ENCODE data around the gene SLC6A7. TPM values are rescaled to one million over a fixed set of nuclear protein-coding genes. Genes with fewer than 3 reads are reported as not detected.
"Not testable (repeated sequence)": the region's sequence is repeated elsewhere in the genome, so short reads cannot be mapped to it uniquely, and the experiment has no call there.

Gene SLC6A7
- total RNA-seq, 1 donor from 2014 or later = not detected

GRCh38 chr5:150211156-150212030, 21.5 kb downstream of the SLC6A7 start:
- intact Hi-C loops (cut with DNase I) = no loop called here
- no peak for DNase-seq (ENCODE audit: low spot score)

GRCh38 chr5:150213530-150213929, 23.7 kb downstream of the SLC6A7 start:
- no peak for DNase-seq (ENCODE audit: low spot score)
- intact Hi-C loops (cut with DNase I) = no loop called here

- no peak for DNase-seq (ENCODE audit: low spot score)
- intact Hi-C loops (cut with DNase I) = no loop called here
These were observed 24.4 kb downstream of the SLC6A7 start for GRCh38 chr5:150214289-150214688.

GRCh38 chr5:150215979-150216944, 26.4 kb downstream of the SLC6A7 start:
- no peak for DNase-seq (ENCODE audit: low spot score)
- intact Hi-C loops (cut with DNase I) = no loop called here

GRCh38 chr5:150217038-150217437, 27.2 kb downstream of the SLC6A7 start:
- intact Hi-C loops (cut with DNase I) = no loop called here
- DNase-seq (ENCODE audit: low spot score) = no peak

- DNase-seq (ENCODE audit: low spot score) = peak; percentile 87
- intact Hi-C loops (cut with DNase I) = loop anchor here (1.0 to 2.0 kb wide), 3 partner anchors 57 to 193 kb away; no protein-coding TSS in a partner anchor
These were observed 28.2 kb downstream of the SLC6A7 start for GRCh38 chr5:150217873-150218692.

GRCh38 chr5:150218693-150219035, 28.8 kb downstream of the SLC6A7 start:
- intact Hi-C loops (cut with DNase I) = loop anchor here (1.0 to 2.0 kb wide), 3 partner anchors 57 to 194 kb away; no protein-coding TSS in a partner anchor
- DNase-seq (ENCODE audit: low spot score) = no peak

- no peak for DNase-seq (ENCODE audit: low spot score)
- intact Hi-C loops (cut with DNase I) = loop anchor here (2.0 kb wide), 1 partner anchor 194 kb away; no protein-coding TSS in a partner anchor
These were observed 29.3 kb downstream of the SLC6A7 start for GRCh38 chr5:150219142-150219541.

- no peak for DNase-seq (ENCODE audit: low spot score)
- intact Hi-C loops (cut with DNase I) = loop anchor here (2.0 kb wide), 1 partner anchor 195 kb away; no protein-coding TSS in a partner anchor
These were observed 30.0 kb downstream of the SLC6A7 start for GRCh38 chr5:150219861-150220260.

- DNase-seq (ENCODE audit: low spot score) = no peak
- intact Hi-C loops (cut with DNase I) = no loop called here
These were observed 31.6 kb downstream of the SLC6A7 start for GRCh38 chr5:150221471-150221870.

- no peak for DNase-seq (ENCODE audit: low spot score)
- intact Hi-C loops (cut with DNase I) = no loop called here
These were observed 33.0 kb downstream of the SLC6A7 start for GRCh38 chr5:150222906-150223305.

GRCh38 chr5:150223474-150223873, 33.6 kb downstream of the SLC6A7 start:
- intact Hi-C loops (cut with DNase I) = no loop called here

GRCh38 chr5:150224483-150225027, 34.7 kb downstream of the SLC6A7 start:
- intact Hi-C loops (cut with DNase I) = no loop called here

More at GRCh38 chr5:150223474-150223873, 33.6 kb downstream of the SLC6A7 start:
- DNase-seq (ENCODE audit: low spot score) = no peak

GRCh38 chr5:150227036-150227435, 37.2 kb downstream of the SLC6A7 start:
- intact Hi-C loops (cut with DNase I) = no loop called here

More at GRCh38 chr5:150224483-150225027, 34.7 kb downstream of the SLC6A7 start:
- DNase-seq (ENCODE audit: low spot score) = no peak

GRCh38 chr5:150227606-150228273, 37.9 kb downstream of the SLC6A7 start:
- intact Hi-C loops (cut with DNase I) = no loop called here
- DNase-seq (ENCODE audit: low spot score) = no peak

More at GRCh38 chr5:150227036-150227435, 37.2 kb downstream of the SLC6A7 start:
- DNase-seq (ENCODE audit: low spot score) = no peak

GRCh38 chr5:150229571-150229970, 39.7 kb downstream of the SLC6A7 start:
- no peak for DNase-seq (ENCODE audit: low spot score)

GRCh38 chr5:150230842-150231241, 41.0 kb downstream of the SLC6A7 start:
- intact Hi-C loops (cut with DNase I) = no loop called here

More at GRCh38 chr5:150229571-150229970, 39.7 kb downstream of the SLC6A7 start:
- intact Hi-C loops (cut with DNase I) = no loop called here

GRCh38 chr5:150233706-150234105, 43.8 kb downstream of the SLC6A7 start:
- intact Hi-C loops (cut with DNase I); DNase-seq (ENCODE audit: low spot score): not testable (repeated sequence)

More at GRCh38 chr5:150230842-150231241, 41.0 kb downstream of the SLC6A7 start:
- no peak for DNase-seq (ENCODE audit: low spot score)

Data from cardiac septum (tissue), 1 donor.